Erythroblast (primary cell): ENCODE data around the gene RAB11FIP4.

ENCODE experiments used
- GATA1 ChIP-seq: IDR thresholded peaks from 2 replicates; pipeline ENCODE4 v1.6.1; 2011; ENCODE audit warnings: low read depth, mild to moderate bottlenecking, control low read depth, low read length, moderate library complexity
- POLR2A ChIP-seq: IDR thresholded peaks from 2 replicates; pipeline ENCODE4 v1.6.1; 2011; ENCODE audit warnings: mild to moderate bottlenecking, low read length

GRCh38 chr17:31510308-31511194 lies 119.1 kb downstream of the RAB11FIP4 start:
- TF ChIP-seq POLR2A (no peak), GATA1 (no peak)
